GM21367 (cell line): ENCODE results near the gene NFKBIA.
"Not testable (repeated sequence)": the region's sequence is repeated elsewhere in the genome, so short reads cannot be mapped to it uniquely, and the experiment has no call there.

ENCODE experiments used
- ATAC-seq: cut with Tn5 transposase; IDR thresholded peaks from one replicate; pipeline ENCODE4 v1.9.1; 2021; ENCODE audit not compliant: unreplicated experiment

NFKBIA gene

GRCh38 chr14:35369701-35370191 is 34.8 kb downstream of the NFKBIA start:
- ATAC-seq: no peak

GRCh38 chr14:35368583-35369392 is 35.8 kb downstream of the NFKBIA start:
- ATAC-seq: no peak

- no peak for ATAC-seq
These were observed 36.4 kb downstream of the NFKBIA start for GRCh38 chr14:35368139-35368460.

- ATAC-seq: no peak
These were observed 37.5 kb downstream of the NFKBIA start for GRCh38 chr14:35367056-35367372.

GRCh38 chr14:35366521-35366976 is 38.0 kb downstream of the NFKBIA start:
- no peak for ATAC-seq

- ATAC-seq: no peak
These were observed 38.5 kb downstream of the NFKBIA start for GRCh38 chr14:35366056-35366451.

- ATAC-seq: no peak
These were observed 39.2 kb downstream of the NFKBIA start for GRCh38 chr14:35365130-35366055.

- no peak for ATAC-seq
These were observed 41.6 kb downstream of the NFKBIA start for GRCh38 chr14:35362911-35363374.

GRCh38 chr14:35362450-35362849 is 42.1 kb downstream of the NFKBIA start:
- ATAC-seq: no peak

- no peak for ATAC-seq
These were observed 43.4 kb downstream of the NFKBIA start for GRCh38 chr14:35361141-35361480.

GRCh38 chr14:35359655-35360054 is 44.9 kb downstream of the NFKBIA start:
- not testable (repeated sequence) for ATAC-seq

- ATAC-seq: no peak
These were observed 48.3 kb downstream of the NFKBIA start for GRCh38 chr14:35355981-35356841.

GRCh38 chr14:35355235-35355634 is 49.3 kb downstream of the NFKBIA start:
- ATAC-seq: not testable (repeated sequence)

- no peak for ATAC-seq
These were observed 51.0 kb downstream of the NFKBIA start for GRCh38 chr14:35353409-35354172.

- no peak for ATAC-seq
These were observed 52.0 kb downstream of the NFKBIA start for GRCh38 chr14:35352274-35353233.

GRCh38 chr14:35351897-35352273 is 52.7 kb downstream of the NFKBIA start:
- no peak for ATAC-seq
